Measurements from ENCODE around the gene CFAP97D1. TPM values are rescaled to one million over a fixed set of nuclear protein-coding genes. Genes with fewer than 3 reads are reported as not detected.

The CFAP97D1 gene
- total and polyA plus RNA-seq, 2 experiments from 2014 or later: 0.07 to 0.10 TPM

DNA sequence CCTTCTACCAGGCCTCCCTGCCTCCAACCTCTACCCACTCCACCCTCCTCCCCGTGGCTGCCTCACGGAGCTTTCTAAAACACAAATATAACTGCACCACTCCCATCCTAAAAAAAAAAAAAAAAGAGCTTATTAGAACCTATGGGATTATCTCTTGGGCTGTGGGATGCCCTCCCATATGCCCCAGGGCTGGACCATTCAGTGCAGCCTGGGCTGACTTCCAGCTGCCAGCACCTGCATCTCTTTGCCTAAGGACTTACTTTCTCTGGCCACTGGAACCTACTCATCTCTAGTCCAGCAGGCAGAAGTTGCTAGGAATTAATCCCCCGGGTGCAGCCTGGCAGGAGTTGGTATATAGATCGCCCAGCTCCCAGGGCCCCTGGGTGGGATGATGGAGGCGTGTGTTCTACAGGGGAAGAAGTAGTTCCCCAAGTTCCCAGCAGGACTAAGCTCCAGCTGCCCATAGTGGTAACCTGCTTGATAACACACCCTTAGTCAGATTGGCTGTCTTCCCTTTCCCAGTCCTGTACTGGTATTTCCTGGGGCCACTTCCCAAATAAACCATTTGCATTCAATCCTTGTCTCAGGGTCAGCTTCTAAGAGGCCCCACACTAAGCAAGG is 42.4 kb downstream of the CFAP97D1 start (continued):
- TF ChIP-seq, protein P1, sequence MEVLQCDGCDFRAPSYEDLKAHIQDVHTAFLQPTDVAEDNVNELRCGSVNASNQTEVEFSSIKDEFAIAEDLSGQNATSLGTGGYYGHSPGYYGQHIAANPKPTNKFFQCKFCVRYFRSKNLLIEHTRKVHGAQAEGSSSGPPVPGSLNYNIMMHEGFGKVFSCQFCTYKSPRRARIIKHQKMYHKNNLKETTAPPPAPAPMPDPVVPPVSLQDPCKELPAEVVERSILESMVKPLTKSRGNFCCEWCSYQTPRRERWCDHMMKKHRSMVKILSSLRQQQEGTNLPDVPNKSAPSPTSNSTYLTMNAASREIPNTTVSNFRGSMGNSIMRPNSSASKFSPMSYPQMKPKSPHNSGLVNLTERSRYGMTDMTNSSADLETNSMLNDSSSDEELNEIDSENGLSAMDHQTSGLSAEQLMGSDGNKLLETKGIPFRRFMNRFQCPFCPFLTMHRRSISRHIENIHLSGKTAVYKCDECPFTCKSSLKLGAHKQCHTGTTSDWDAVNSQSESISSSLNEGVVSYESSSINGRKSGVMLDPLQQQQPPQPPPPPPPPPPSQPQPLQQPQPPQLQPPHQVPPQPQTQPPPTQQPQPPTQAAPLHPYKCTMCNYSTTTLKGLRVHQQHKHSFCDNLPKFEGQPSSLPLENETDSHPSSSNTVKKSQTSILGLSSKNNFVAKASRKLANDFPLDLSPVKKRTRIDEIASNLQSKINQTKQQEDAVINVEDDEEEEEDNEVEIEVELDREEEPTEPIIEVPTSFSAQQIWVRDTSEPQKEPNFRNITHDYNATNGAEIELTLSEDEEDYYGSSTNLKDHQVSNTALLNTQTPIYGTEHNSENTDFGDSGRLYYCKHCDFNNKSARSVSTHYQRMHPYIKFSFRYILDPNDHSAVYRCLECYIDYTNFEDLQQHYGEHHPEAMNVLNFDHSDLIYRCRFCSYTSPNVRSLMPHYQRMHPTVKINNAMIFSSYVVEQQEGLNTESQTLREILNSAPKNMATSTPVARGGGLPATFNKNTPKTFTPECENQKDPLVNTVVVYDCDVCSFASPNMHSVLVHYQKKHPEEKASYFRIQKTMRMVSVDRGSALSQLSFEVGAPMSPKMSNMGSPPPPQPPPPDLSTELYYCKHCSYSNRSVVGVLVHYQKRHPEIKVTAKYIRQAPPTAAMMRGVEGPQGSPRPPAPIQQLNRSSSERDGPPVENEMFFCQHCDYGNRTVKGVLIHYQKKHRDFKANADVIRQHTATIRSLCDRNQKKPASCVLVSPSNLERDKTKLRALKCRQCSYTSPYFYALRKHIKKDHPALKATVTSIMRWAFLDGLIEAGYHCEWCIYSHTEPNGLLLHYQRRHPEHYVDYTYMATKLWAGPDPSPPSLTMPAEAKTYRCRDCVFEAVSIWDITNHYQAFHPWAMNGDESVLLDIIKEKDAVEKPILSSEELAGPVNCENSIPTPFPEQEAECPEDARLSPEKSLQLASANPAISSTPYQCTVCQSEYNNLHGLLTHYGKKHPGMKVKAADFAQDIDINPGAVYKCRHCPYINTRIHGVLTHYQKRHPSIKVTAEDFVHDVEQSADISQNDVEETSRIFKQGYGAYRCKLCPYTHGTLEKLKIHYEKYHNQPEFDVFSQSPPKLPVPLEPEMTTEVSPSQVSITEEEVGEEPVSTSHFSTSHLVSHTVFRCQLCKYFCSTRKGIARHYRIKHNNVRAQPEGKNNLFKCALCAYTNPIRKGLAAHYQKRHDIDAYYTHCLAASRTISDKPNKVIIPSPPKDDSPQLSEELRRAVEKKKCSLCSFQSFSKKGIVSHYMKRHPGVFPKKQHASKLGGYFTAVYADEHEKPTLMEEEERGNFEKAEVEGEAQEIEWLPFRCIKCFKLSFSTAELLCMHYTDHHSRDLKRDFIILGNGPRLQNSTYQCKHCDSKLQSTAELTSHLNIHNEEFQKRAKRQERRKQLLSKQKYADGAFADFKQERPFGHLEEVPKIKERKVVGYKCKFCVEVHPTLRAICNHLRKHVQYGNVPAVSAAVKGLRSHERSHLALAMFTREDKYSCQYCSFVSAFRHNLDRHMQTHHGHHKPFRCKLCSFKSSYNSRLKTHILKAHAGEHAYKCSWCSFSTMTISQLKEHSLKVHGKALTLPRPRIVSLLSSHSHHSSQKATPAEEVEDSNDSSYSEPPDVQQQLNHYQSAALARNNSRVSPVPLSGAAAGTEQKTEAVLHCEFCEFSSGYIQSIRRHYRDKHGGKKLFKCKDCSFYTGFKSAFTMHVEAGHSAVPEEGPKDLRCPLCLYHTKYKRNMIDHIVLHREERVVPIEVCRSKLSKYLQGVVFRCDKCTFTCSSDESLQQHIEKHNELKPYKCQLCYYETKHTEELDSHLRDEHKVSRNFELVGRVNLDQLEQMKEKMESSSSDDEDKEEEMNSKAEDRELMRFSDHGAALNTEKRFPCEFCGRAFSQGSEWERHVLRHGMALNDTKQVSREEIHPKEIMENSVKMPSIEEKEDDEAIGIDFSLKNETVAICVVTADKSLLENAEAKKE (CRISPR knock-in tag; IDR thresholded peaks at IDR 0.05): no peak
- no peak for TF ChIP-seq JUNB (IDR thresholded peaks at IDR 0.05; ENCODE audit: unreplicated experiment)
- TF ChIP-seq, protein P2, sequence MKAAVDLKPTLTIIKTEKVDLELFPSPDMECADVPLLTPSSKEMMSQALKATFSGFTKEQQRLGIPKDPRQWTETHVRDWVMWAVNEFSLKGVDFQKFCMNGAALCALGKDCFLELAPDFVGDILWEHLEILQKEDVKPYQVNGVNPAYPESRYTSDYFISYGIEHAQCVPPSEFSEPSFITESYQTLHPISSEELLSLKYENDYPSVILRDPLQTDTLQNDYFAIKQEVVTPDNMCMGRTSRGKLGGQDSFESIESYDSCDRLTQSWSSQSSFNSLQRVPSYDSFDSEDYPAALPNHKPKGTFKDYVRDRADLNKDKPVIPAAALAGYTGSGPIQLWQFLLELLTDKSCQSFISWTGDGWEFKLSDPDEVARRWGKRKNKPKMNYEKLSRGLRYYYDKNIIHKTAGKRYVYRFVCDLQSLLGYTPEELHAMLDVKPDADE (IDR thresholded peaks at IDR 0.05): no peak

DNA sequence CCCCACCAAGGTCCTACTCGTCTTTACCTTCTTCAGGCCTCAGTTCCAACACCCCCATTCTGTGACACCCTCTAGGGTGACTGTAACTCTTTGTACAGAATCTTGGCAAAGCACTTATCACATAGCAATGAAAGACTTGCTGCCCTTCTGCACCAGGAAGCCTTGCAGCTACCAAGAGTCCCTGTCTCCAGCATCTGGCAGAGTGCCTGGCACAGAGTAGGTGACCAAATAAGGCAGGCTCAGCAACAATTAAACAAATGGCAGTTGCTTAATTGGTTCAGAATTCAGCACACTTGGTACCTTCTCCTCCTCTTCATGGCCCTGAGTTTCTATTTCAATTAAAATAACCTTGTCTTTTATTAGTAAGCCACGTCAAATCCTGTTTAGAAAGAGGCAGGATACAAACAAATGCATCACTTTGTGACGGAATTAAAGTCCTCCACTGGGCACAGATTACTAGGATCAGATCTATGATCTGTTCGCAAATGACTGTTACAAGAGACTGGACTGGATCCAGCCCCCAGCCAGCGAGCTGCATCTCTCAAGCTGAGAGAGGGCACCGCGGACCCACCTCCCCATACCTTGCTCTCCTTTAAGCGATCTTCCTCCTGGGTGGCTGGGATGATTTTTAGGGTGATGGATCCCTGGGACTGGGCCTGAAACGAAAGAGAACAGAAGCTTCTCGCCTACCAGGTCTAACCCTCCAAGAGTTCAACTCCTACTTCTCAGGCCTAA is 43.3 kb downstream of the CFAP97D1 start:
- H3K27me3 ChIP-seq (ENCODE audit: insufficient read depth): no peaks in the 10 kb centered on the region
- TF ChIP-seq ZNF114 (CRISPR knock-in tag; IDR thresholded peaks at IDR 0.05): no peak
- no peak for TF ChIP-seq JUNB (IDR thresholded peaks at IDR 0.05; ENCODE audit: unreplicated experiment)
- TF ChIP-seq NANOG (IDR thresholded peaks at IDR 0.05; ENCODE audit: borderline replicate concordance): no peak
- TF ChIP-seq EZH2phosphoT487 (IDR thresholded peaks at IDR 0.05; ENCODE audit: unreplicated experiment): no peak
- TF ChIP-seq, protein P3, sequence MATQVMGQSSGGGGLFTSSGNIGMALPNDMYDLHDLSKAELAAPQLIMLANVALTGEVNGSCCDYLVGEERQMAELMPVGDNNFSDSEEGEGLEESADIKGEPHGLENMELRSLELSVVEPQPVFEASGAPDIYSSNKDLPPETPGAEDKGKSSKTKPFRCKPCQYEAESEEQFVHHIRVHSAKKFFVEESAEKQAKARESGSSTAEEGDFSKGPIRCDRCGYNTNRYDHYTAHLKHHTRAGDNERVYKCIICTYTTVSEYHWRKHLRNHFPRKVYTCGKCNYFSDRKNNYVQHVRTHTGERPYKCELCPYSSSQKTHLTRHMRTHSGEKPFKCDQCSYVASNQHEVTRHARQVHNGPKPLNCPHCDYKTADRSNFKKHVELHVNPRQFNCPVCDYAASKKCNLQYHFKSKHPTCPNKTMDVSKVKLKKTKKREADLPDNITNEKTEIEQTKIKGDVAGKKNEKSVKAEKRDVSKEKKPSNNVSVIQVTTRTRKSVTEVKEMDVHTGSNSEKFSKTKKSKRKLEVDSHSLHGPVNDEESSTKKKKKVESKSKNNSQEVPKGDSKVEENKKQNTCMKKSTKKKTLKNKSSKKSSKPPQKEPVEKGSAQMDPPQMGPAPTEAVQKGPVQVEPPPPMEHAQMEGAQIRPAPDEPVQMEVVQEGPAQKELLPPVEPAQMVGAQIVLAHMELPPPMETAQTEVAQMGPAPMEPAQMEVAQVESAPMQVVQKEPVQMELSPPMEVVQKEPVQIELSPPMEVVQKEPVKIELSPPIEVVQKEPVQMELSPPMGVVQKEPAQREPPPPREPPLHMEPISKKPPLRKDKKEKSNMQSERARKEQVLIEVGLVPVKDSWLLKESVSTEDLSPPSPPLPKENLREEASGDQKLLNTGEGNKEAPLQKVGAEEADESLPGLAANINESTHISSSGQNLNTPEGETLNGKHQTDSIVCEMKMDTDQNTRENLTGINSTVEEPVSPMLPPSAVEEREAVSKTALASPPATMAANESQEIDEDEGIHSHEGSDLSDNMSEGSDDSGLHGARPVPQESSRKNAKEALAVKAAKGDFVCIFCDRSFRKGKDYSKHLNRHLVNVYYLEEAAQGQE (IDR thresholded peaks at IDR 0.05; ENCODE audit: unreplicated experiment): no peak
- no peak for TF ChIP-seq POLR2AphosphoS5 (IDR thresholded peaks at IDR 0.05; ENCODE audit: low read depth)
- no peak for TF ChIP-seq EZH2 (IDR thresholded peaks at IDR 0.05; ENCODE audit: low read depth, unreplicated experiment)
- TF ChIP-seq, protein P4, sequence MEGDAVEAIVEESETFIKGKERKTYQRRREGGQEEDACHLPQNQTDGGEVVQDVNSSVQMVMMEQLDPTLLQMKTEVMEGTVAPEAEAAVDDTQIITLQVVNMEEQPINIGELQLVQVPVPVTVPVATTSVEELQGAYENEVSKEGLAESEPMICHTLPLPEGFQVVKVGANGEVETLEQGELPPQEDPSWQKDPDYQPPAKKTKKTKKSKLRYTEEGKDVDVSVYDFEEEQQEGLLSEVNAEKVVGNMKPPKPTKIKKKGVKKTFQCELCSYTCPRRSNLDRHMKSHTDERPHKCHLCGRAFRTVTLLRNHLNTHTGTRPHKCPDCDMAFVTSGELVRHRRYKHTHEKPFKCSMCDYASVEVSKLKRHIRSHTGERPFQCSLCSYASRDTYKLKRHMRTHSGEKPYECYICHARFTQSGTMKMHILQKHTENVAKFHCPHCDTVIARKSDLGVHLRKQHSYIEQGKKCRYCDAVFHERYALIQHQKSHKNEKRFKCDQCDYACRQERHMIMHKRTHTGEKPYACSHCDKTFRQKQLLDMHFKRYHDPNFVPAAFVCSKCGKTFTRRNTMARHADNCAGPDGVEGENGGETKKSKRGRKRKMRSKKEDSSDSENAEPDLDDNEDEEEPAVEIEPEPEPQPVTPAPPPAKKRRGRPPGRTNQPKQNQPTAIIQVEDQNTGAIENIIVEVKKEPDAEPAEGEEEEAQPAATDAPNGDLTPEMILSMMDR (conservative IDR thresholded peaks at IDR 0.05; ENCODE audit: low read depth in 2 of 2): no peak

More for the DNA sequence above, 43.3 kb downstream of the CFAP97D1 start:
- Mint-ChIP-seq H3K9me3 (no peaks in the 10 kb centered on the region), H3K27ac (no peak overlapping the region), H3K4me3 (no peak overlapping the region), H3K4me1 (no peaks in the 10 kb centered on the region), H3K36me3 (ENCODE audit: low read depth) (peaks cover 4% of the 10 kb centered on the region; the same call in 1 of the 3 replicates), H3K27me3 (ENCODE audit: insufficient read depth, low read depth, poor library complexity) (no peaks in the 10 kb centered on the region)
- no peaks in the 10 kb centered on the region; the same call in 1 of the 2 replicates for H4K20me1 ChIP-seq (replicated peaks; ENCODE audit: insufficient read depth)
- no peaks in the 10 kb centered on the region for H3K36me3 ChIP-seq (ENCODE audit: insufficient read depth)
- no peaks in the 10 kb centered on the region for H3F3A ChIP-seq (replicated peaks; ENCODE audit: low read depth)
- H3K4me2 ChIP-seq: no peak overlapping the region
- no peak overlapping the region for H3K4me3 ChIP-seq
- no peak overlapping the region for H3K27ac ChIP-seq (ENCODE audit: low read depth)
- H3K9me2 ChIP-seq (ENCODE audit: insufficient read depth): no peaks in the 10 kb centered on the region
- ATAC-seq (no peak), DNase-seq (ENCODE audit: low spot score) (no peak)
- H3K79me2 ChIP-seq (replicated peaks; ENCODE audit: insufficient read depth): no peaks in the 10 kb centered on the region
- no peaks in the 10 kb centered on the region for H3K4me1 ChIP-seq (ENCODE audit: insufficient read depth)
- H2AFZ ChIP-seq: no peak overlapping the region

Measured in GM23338 (cell line).